GM23338 (cell line): Measurements from ENCODE around the gene RNF182. TPM values are rescaled to one million over a fixed set of nuclear protein-coding genes. Genes with fewer than 3 reads are reported as not detected.

ENCODE experiments used
- ATAC-seq: fragments of 200-7000 bp; cut with Tn5 transposase; 3 replicates; pipeline ENCODE4 v1.9.1; 2020
- DNase-seq: peaks from one replicate; pipeline ENCODE4 v3.0.0-alpha.2; 2015; ENCODE audit warnings: low spot score
- H2AFZ ChIP-seq: fragments of 200-600 bp; sonication (generic); 2 replicates; pipeline ENCODE4 v1.8.0; 2016; ENCODE audit warnings: antibody characterized with exemption, mild to moderate bottlenecking, moderate library complexity
- H3F3A ChIP-seq: fragments of 200-600 bp; sonication (generic); replicated peaks from 2 replicates; pipeline ENCODE4 v1.8.0; 2017; ENCODE audit warnings: antibody characterized with exemption, mixed run types, low read depth
- H3K27ac ChIP-seq: fragments of 200-600 bp; sonication (generic); 2 replicates; pipeline ENCODE4 v1.6.1; 2016; ENCODE audit warnings: low read depth
- H3K27me3 ChIP-seq: fragments of 200-600 bp; sonication (generic); 2 replicates; pipeline ENCODE4 v1.8.0; 2016; ENCODE audit warnings: mild to moderate bottlenecking, mixed run types, moderate library complexity; ENCODE audit not compliant: insufficient read depth
- H3K36me3 ChIP-seq: fragments of 200-600 bp; sonication (generic); 2 replicates; pipeline ENCODE4 v1.8.0; 2016; ENCODE audit warnings: mild to moderate bottlenecking; ENCODE audit not compliant: insufficient read depth
- H3K4me1 ChIP-seq: fragments of 200-600 bp; sonication (generic); 2 replicates; pipeline ENCODE4 v1.8.0; 2016; ENCODE audit warnings: mild to moderate bottlenecking, moderate library complexity; ENCODE audit not compliant: insufficient read depth
- H3K4me2 ChIP-seq: fragments of 200-600 bp; sonication (generic); 2 replicates; pipeline ENCODE4 v1.7.1; 2017; ENCODE audit warnings: mixed run types
- H3K4me3 ChIP-seq: fragments of 200-600 bp; sonication (generic); 2 replicates; pipeline ENCODE4 v1.6.1; 2016; ENCODE audit warnings: mixed run types
- H3K79me2 ChIP-seq: fragments of 200-600 bp; sonication (generic); replicated peaks from 2 replicates; pipeline ENCODE4 v1.8.0; 2017; ENCODE audit warnings: mild to moderate bottlenecking; ENCODE audit not compliant: insufficient read depth
- H3K9me2 ChIP-seq: fragments of 200-600 bp; sonication (generic); 2 replicates; pipeline ENCODE4 v1.8.0; 2017; ENCODE audit not compliant: insufficient read depth
- H4K20me1 ChIP-seq: fragments of 200-600 bp; sonication (generic); replicated peaks from 2 replicates; pipeline ENCODE4 v1.8.0; 2017; ENCODE audit warnings: mild to moderate bottlenecking; ENCODE audit not compliant: insufficient read depth
- H3K27ac Mint-ChIP-seq: 2 replicates; pipeline ENCODE4 v1.8.0; 2020; ENCODE audit warnings: inconsistent platforms, mild to moderate bottlenecking, moderate library complexity, mixed read lengths
- H3K27me3 Mint-ChIP-seq: 3 replicates; pipeline ENCODE4 v1.8.0; 2022; ENCODE audit warnings: low read depth, mild to moderate bottlenecking, moderate library complexity, mixed read lengths, inconsistent platforms; ENCODE audit not compliant: insufficient read depth, poor library complexity
- H3K36me3 Mint-ChIP-seq: 3 replicates; pipeline ENCODE4 v1.8.0; 2021; ENCODE audit warnings: low read depth, mild to moderate bottlenecking, inconsistent platforms, moderate library complexity, mixed read lengths
- H3K4me1 Mint-ChIP-seq: 3 replicates; pipeline ENCODE4 v1.8.0; 2020; ENCODE audit warnings: mild to moderate bottlenecking, inconsistent platforms, mixed read lengths
- H3K4me3 Mint-ChIP-seq: 3 replicates; pipeline ENCODE4 v1.8.0; 2021; ENCODE audit warnings: moderate library complexity, mild to moderate bottlenecking, inconsistent platforms, mixed read lengths
- H3K9me3 Mint-ChIP-seq: 3 replicates; pipeline ENCODE4 v1.8.0; 2020; ENCODE audit warnings: moderate library complexity, mild to moderate bottlenecking, inconsistent platforms, mixed read lengths
- EZH2 ChIP-seq: fragments of 200-600 bp; sonication (generic); IDR thresholded peaks from one replicate; pipeline ENCODE4 v1.8.0; 2017; ENCODE audit warnings: antibody characterized with exemption, mild to moderate bottlenecking, low read depth; ENCODE audit not compliant: unreplicated experiment
- JUNB ChIP-seq: IDR thresholded peaks from one replicate; pipeline ENCODE4 v1.6.1; 2016; ENCODE audit warnings: antibody characterized with exemption; ENCODE audit not compliant: unreplicated experiment
- NANOG ChIP-seq: IDR thresholded peaks from 2 replicates; pipeline ENCODE4 v1.6.1; 2016; ENCODE audit warnings: antibody characterized with exemption, borderline replicate concordance
- POLR2AphosphoS5 ChIP-seq: IDR thresholded peaks from 2 replicates; pipeline ENCODE4 v1.6.1; 2016; ENCODE audit warnings: antibody characterized with exemption, low read depth
- REST ChIP-seq: IDR thresholded peaks from one replicate; pipeline ENCODE4 v1.6.1; 2018; ENCODE audit warnings: antibody characterized with exemption; ENCODE audit not compliant: unreplicated experiment
- ZNF114 ChIP-seq: fragments of 250-450 bp; sonication (Bioruptor Pico); IDR thresholded peaks from 2 replicates; pipeline ENCODE4 v1.5.0; 2020; ENCODE audit warnings: mild to moderate bottlenecking, moderate library complexity
- ZNF331 ChIP-seq: fragments of 250-450 bp; sonication (Bioruptor Pico); IDR thresholded peaks from 2 replicates; pipeline ENCODE4 v1.5.0; 2020; ENCODE audit warnings: low read depth, mild to moderate bottlenecking, moderate library complexity
- ZNF462 ChIP-seq: fragments of 250-450 bp; sonication (Bioruptor Pico); IDR thresholded peaks from 2 replicates; pipeline ENCODE4 v1.5.0; 2020; ENCODE audit warnings: mild to moderate bottlenecking, moderate library complexity
- polyA plus RNA-seq: library from polyadenylated mRNA; unstranded; fragments of >200 nt; fragmentation: Nextera tagmentation; extraction: Ambion mirVana; gene quantifications from 2 replicates; pipeline ENCODE4 v1.2.1, GENCODE V29; 2016
- total RNA-seq: library from RNA; depleted of rRNA; stranded (reverse); fragments of >200 nt; shearing (Covaris generic); gene quantifications from 2 replicates; pipeline ENCODE4 v1.2.3, GENCODE V29; 2014
- TF ChIP-seq, protein P1 (sequence below), 2 experiments: fragments of 200-600 bp in 1 of 2; sonication (generic) in 1 of 2; conservative IDR thresholded peaks; 2 replicates each; pipeline versions ENCODE4 v1.5.1 to v1.6.1; 2016 to 2017; ENCODE audit warnings: antibody characterized with exemption in 2 of 2, low read depth in 2 of 2, mild to moderate bottlenecking in 2 of 2, moderate library complexity in 1 of 2

The RNF182 gene
- total and polyA plus RNA-seq, 2 experiments from 2014 or later, result 3.2 to 9.8 TPM

GRCh38 chr6:13924949-13925881 is at the start of gene RNF182 (continued):
- TF ChIP-seq, protein P1, sequence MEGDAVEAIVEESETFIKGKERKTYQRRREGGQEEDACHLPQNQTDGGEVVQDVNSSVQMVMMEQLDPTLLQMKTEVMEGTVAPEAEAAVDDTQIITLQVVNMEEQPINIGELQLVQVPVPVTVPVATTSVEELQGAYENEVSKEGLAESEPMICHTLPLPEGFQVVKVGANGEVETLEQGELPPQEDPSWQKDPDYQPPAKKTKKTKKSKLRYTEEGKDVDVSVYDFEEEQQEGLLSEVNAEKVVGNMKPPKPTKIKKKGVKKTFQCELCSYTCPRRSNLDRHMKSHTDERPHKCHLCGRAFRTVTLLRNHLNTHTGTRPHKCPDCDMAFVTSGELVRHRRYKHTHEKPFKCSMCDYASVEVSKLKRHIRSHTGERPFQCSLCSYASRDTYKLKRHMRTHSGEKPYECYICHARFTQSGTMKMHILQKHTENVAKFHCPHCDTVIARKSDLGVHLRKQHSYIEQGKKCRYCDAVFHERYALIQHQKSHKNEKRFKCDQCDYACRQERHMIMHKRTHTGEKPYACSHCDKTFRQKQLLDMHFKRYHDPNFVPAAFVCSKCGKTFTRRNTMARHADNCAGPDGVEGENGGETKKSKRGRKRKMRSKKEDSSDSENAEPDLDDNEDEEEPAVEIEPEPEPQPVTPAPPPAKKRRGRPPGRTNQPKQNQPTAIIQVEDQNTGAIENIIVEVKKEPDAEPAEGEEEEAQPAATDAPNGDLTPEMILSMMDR (conservative IDR thresholded peaks at IDR 0.05; ENCODE audit: low read depth in 2 of 2), result no peak
- no peak for TF ChIP-seq EZH2

GRCh38 chr6:13877051-13877450 is 47.7 kb upstream of the RNF182 start:
- H3K36me3 ChIP-seq, result no peaks in the 10 kb centered on the region
- no peak overlapping the region for H3K4me2 ChIP-seq
- Mint-ChIP-seq H3K4me1 (peaks cover 19% of the 10 kb centered on the region), H3K9me3 (peaks cover 2% of the 10 kb centered on the region; the same call in 2 of the 3 replicates), H3K36me3 (peaks cover 3% of the 10 kb centered on the region; the same call in 1 of the 3 replicates), H3K27ac (no peak overlapping the region), H3K4me3 (no peak overlapping the region), H3K27me3 (peaks cover 13% of the 10 kb centered on the region)
- H3K27me3 ChIP-seq, result peaks cover 20% of the 10 kb centered on the region
- H2AFZ ChIP-seq, result no peak overlapping the region
- H3K4me1 ChIP-seq, result peaks cover 17% of the 10 kb centered on the region
- no peak for DNase-seq
- H3K9me2 ChIP-seq, result no peaks in the 10 kb centered on the region
- H3K4me3 ChIP-seq, result no peak overlapping the region
- H3F3A ChIP-seq, result peaks cover 5% of the 10 kb centered on the region; the same call in 1 of the 2 replicates
- H4K20me1 ChIP-seq, result no peaks in the 10 kb centered on the region
- no peak for ATAC-seq
- no peaks in the 10 kb centered on the region for H3K79me2 ChIP-seq
- no peak overlapping the region for H3K27ac ChIP-seq
- TF ChIP-seq EZH2 (no peak), REST (no peak), NANOG (no peak), ZNF462 (CRISPR knock-in tag) (no peak), ZNF114 (no peak), JUNB (no peak), POLR2AphosphoS5 (no peak), ZNF331 (CRISPR knock-in tag) (no peak)
